ENCODE data around the gene QARS1. TPM values are rescaled to one million over a fixed set of nuclear protein-coding genes. Genes with fewer than 3 reads are reported as not detected.
A peak's percentile ranks its signal among the peaks of the same experiment; 100 is the strongest.

The QARS1 gene
- total and polyA plus RNA-seq, 2 of the 8 experiments (the other 6 are each of a cell fraction or from before 2014, with no cell fraction given) = 353 to 581 TPM

DNA sequence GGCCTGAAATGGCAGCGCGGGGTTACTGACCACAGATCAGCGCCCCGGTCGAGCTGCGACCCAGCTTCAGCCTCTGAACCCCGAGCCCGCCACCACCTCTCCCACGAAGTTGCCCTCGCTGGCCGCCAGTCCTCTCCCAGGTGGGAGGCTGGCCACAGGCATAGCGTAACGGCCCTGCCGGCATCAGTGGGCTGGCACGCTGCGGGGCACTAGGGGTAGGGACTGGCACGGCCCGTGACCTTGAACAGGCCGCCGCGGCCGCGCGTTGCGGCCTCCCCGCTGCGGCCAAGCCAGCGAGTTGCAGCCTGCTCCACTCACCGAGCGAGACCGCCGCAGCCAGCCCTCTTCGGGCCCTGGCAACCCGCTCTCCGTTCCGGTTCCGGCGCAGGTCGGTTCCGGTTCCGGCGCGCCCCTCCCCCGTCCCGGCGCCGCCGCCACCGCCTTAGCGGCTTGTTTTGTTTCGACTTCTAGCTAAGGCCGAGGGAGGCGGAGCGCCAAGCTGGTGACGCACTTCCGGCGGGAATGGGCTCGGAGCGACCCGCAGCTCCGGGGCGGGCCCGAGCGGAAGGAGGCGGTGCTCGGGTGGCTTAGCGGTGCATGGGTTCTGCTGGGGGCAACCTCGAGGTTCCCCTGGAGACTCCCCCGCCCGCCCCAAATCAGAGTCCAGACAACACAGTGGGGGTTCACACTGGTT, 16.0 kb upstream of the QARS1 start, which contains the start of gene USP19 (continued):
- no peak for TF ChIP-seq RNF2 (IDR thresholded peaks at IDR 0.05; ENCODE audit: borderline replicate concordance, low read depth, low read length, missing control alignments, poor library complexity, severe bottlenecking)
- TF ChIP-seq GABPA (IDR thresholded peaks at IDR 0.05; ENCODE audit: borderline replicate concordance, insufficient read depth, low read length) = peak; percentile 92
- no peak for TF ChIP-seq CBX5 (IDR thresholded peaks at IDR 0.05; ENCODE audit: low read depth, low read length)
- TF ChIP-seq SIX5 (IDR thresholded peaks at IDR 0.05; ENCODE audit: low read depth, low read length) = no peak
- TF ChIP-seq SAP30 (IDR thresholded peaks at IDR 0.05; ENCODE audit: insufficient read depth, insufficient replicate concordance, low read length) = no peak
- no peak for TF ChIP-seq RFX5 (IDR thresholded peaks at IDR 0.05; ENCODE audit: borderline replicate concordance, low read depth, low read length)
- no peak for TF ChIP-seq RXRA (IDR thresholded peaks at IDR 0.05; ENCODE audit: insufficient read depth, low read depth, low read length)
- TF ChIP-seq CHD1 (IDR thresholded peaks at IDR 0.05; ENCODE audit: low read depth, low read length) = no peak
- TF ChIP-seq ZNF274 (IDR thresholded peaks at IDR 0.05; ENCODE audit: borderline replicate concordance, extremely low read depth, low read length) = no peak
- TF ChIP-seq NANOG (IDR thresholded peaks at IDR 0.05; ENCODE audit: insufficient read depth, low read depth, low read length, poor library complexity, severe bottlenecking) = no peak
- no peak for TF ChIP-seq BRCA1 (IDR thresholded peaks at IDR 0.05; ENCODE audit: low read depth, low read length)
- TF ChIP-seq SIRT6 (IDR thresholded peaks at IDR 0.05; ENCODE audit: low read length) = no peak
- TF ChIP-seq CEBPB (IDR thresholded peaks at IDR 0.05; ENCODE audit: low read depth, low read length) = no peak
- no peak for TF ChIP-seq JUND (IDR thresholded peaks at IDR 0.05; ENCODE audit: low read length)
- peak; percentile 65 for TF ChIP-seq TBP (IDR thresholded peaks at IDR 0.05; ENCODE audit: low read depth, low read length)
- no peak for TF ChIP-seq SP4 (IDR thresholded peaks at IDR 0.05; ENCODE audit: low read length)
- TF ChIP-seq, protein P1, sequence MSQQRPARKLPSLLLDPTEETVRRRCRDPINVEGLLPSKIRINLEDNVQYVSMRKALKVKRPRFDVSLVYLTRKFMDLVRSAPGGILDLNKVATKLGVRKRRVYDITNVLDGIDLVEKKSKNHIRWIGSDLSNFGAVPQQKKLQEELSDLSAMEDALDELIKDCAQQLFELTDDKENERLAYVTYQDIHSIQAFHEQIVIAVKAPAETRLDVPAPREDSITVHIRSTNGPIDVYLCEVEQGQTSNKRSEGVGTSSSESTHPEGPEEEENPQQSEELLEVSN (IDR thresholded peaks at IDR 0.05) = 0 out of 2 replicates have a peak, but pooled peaks have one; percentile 37
- peak in 1 of 2 experiments; percentile 85; a peak in 2 of 3 replicates for TF ChIP-seq POLR2A (IDR thresholded peaks at IDR 0.05; ENCODE audit: control extremely low read depth in 1 of 2, low read depth in 2 of 2, low read length in 2 of 2)
- TF ChIP-seq YY1 (IDR thresholded peaks at IDR 0.05; ENCODE audit: low read depth, low read length) = no peak
- TF ChIP-seq, protein P2, sequence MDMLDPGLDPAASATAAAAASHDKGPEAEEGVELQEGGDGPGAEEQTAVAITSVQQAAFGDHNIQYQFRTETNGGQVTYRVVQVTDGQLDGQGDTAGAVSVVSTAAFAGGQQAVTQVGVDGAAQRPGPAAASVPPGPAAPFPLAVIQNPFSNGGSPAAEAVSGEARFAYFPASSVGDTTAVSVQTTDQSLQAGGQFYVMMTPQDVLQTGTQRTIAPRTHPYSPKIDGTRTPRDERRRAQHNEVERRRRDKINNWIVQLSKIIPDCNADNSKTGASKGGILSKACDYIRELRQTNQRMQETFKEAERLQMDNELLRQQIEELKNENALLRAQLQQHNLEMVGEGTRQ (IDR thresholded peaks at IDR 0.05; ENCODE audit: low read length) = peak; percentile 17; the same call in 1 of the 2 replicates
- peak; percentile 56; the same call in 1 of the 2 replicates for TF ChIP-seq CHD2 (IDR thresholded peaks at IDR 0.05; ENCODE audit: low read length)
- no peak for TF ChIP-seq KDM1A (IDR thresholded peaks at IDR 0.05; ENCODE audit: borderline replicate concordance, low read length)
- no peak for TF ChIP-seq CBX8 (IDR thresholded peaks at IDR 0.05; ENCODE audit: borderline replicate concordance, low read depth, low read length)
- TF ChIP-seq MAFK (IDR thresholded peaks at IDR 0.05; ENCODE audit: low read depth, low read length) = no peak

Data from H1 (cell line).